ENCODE results near the gene HPSE2. TPM values are rescaled to one million over a fixed set of nuclear protein-coding genes. Genes with fewer than 3 reads are reported as not detected.

The HPSE2 gene
- total and polyA plus RNA-seq, 2 of the 13 experiments (the other 11 are each of a cell fraction or from before 2014, with no cell fraction given): 0.01 TPM; not detected in 1

- no peak for TF ChIP-seq HINFP (CRISPR knock-in tag; IDR thresholded peaks at IDR 0.05; ENCODE audit: low read depth)
- TF ChIP-seq, protein P1, sequence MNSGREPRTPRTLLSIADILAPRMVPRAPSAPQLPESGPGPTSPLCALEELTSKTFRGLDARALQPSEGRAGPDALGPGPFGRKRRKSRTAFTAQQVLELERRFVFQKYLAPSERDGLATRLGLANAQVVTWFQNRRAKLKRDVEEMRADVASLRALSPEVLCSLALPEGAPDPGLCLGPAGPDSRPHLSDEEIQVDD (CRISPR knock-in tag; IDR thresholded peaks at IDR 0.05; ENCODE audit: borderline replicate concordance): no peak
- TF ChIP-seq, protein P2, sequence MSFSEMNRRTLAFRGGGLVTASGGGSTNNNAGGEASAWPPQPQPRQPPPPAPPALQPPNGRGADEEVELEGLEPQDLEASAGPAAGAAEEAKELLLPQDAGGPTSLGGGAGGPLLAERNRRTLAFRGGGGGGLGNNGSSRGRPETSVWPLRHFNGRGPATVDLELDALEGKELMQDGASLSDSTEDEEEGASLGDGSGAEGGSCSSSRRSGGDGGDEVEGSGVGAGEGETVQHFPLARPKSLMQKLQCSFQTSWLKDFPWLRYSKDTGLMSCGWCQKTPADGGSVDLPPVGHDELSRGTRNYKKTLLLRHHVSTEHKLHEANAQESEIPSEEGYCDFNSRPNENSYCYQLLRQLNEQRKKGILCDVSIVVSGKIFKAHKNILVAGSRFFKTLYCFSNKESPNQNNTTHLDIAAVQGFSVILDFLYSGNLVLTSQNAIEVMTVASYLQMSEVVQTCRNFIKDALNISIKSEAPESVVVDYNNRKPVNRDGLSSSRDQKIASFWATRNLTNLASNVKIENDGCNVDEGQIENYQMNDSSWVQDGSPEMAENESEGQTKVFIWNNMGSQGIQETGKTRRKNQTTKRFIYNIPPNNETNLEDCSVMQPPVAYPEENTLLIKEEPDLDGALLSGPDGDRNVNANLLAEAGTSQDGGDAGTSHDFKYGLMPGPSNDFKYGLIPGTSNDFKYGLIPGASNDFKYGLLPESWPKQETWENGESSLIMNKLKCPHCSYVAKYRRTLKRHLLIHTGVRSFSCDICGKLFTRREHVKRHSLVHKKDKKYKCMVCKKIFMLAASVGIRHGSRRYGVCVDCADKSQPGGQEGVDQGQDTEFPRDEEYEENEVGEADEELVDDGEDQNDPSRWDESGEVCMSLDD (CRISPR knock-in tag; IDR thresholded peaks at IDR 0.05; ENCODE audit: borderline replicate concordance): no peak
Observed at GRCh38 chr10:98430427-98430826, 805.2 kb downstream of the HPSE2 start (continued).

DNA sequence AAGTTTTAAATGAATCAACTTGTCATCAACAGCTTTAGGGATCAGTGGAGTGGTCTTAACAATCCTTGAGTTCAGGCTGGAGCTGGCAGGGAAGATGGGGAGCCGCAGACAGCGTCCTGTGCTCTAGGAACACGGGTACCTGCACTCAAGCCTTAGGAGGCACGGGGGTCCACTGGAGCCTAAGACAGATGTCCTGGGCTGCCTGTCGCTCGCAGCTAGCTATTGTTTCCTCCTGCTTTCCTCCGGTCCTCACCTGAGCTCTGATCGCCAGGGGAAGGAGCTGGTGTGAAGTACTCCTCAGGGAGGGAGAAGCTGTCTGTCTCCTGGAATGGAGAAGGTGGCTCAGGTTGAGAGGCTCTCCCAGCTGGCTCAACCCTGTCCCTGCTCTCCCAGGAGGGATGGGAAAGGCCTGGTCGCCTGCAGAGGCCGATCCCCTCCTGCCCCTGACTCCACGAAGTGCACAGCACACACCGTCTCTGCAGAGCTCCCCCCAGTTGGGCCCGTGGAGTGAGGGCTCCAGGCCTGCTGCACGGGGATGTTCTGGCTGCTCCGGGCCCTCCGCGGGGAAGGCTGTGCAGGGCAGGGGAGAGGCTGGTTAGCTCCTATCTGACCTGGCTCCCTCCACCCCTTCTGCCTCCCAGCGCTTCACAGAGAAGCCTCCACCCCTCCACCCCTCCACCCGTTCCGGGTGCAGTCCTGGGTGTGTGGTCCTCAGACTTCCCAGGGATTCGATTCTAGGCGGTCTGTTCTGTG lies 806.2 kb downstream of the HPSE2 start:
- 98% methylated on average over 13 of the region's 22 CpGs for WGBS (ENCODE audit: low lambda C conversion rate)
- no peaks in the 10 kb centered on the region for H3K79me2 ChIP-seq (ENCODE audit: insufficient read depth, low read length)
- H3K4me3 ChIP-seq (replicated peaks in 1 of 3; ENCODE audit: insufficient read depth in 1 of 3, low read depth in 2 of 3, low read length in 3 of 3): no peak overlapping the region
- intact Hi-C loops (cut with micrococcal nuclease; ENCODE audit: unreplicated experiment): no loop called here
- H4K20me1 ChIP-seq (ENCODE audit: insufficient read depth, low read length): 0 out of 2 replicates have a peak, but pooled peaks cover 2% of the 10 kb centered on the region
- POLR2A ChIA-PET: no interaction called here
- no TSS peak for BruUV-seq (replicated peaks)
- peaks cover 1% of the 10 kb centered on the region for H3K4me1 ChIP-seq (ENCODE audit: insufficient read depth, low read length)
- in situ Hi-C loops (cut with HindIII; ENCODE audit: extremely low pct_ligation_motif_present, low pct_unique_long_range_greater_than_20kb): no loop called here
- H3K9ac ChIP-seq (ENCODE audit: insufficient read depth, low read depth, low read length): no peak overlapping the region
- CTCF ChIA-PET (ENCODE audit: low intra/inter-chr PET ratio, low total read pairs): no interaction called here
- no peaks in the 10 kb centered on the region for H3K9me3 ChIP-seq (ENCODE audit: low read length)
- no peak for FAIRE-seq
- no peaks in the 10 kb centered on the region for H3K27me3 ChIP-seq (ENCODE audit: control insufficient read depth in 1 of 2, insufficient read depth in 2 of 2, low read length in 2 of 2)
- peaks cover 14 to 50% of the 10 kb centered on the region in 2 experiments for H3K36me3 ChIP-seq (replicated peaks in 1 of 2; ENCODE audit: control insufficient read depth in 1 of 2, insufficient read depth in 2 of 2, low read length in 2 of 2)
- no peak overlapping the region for H3K4me2 ChIP-seq (ENCODE audit: low read depth, low read length)
- no peak for ATAC-seq
- no peak overlapping the region for H3K27ac ChIP-seq (ENCODE audit: extremely low read length, insufficient read depth, low read length)
- DNase-seq (ENCODE audit: low spot score): no peak
- H2AFZ ChIP-seq (ENCODE audit: low read length): no peak overlapping the region
- no peak for TF ChIP-seq ZNF678 (CRISPR knock-in tag; IDR thresholded peaks at IDR 0.05)
- no peak for TF ChIP-seq MIXL1 (CRISPR knock-in tag; IDR thresholded peaks at IDR 0.05)
- no peak for TF ChIP-seq NFKBIZ (CRISPR knock-in tag; IDR thresholded peaks at IDR 0.05)
- TF ChIP-seq KLF9 (CRISPR knock-in tag; IDR thresholded peaks at IDR 0.05; ENCODE audit: low read depth): no peak
- no peak for TF ChIP-seq ZZZ3 (CRISPR knock-in tag; IDR thresholded peaks at IDR 0.05; ENCODE audit: borderline replicate concordance)
- no peak for TF ChIP-seq KDM6A (CRISPR knock-in tag; IDR thresholded peaks at IDR 0.05; ENCODE audit: low read depth)
- TF ChIP-seq PATZ1 (CRISPR knock-in tag; IDR thresholded peaks at IDR 0.05): no peak
- no peak for TF ChIP-seq EP300 (IDR thresholded peaks at IDR 0.05; ENCODE audit: low read depth in 2 of 2, low read length in 2 of 2)
- no peak for TF ChIP-seq EP300 (CRISPR knock-in tag; IDR thresholded peaks at IDR 0.05; ENCODE audit: borderline replicate concordance)
- no peak for TF ChIP-seq BCLAF1 (IDR thresholded peaks at IDR 0.05)
